BJ (cell line): ENCODE data around the gene SEPHS1. TPM values are rescaled to one million over a fixed set of nuclear protein-coding genes. Genes with fewer than 3 reads are reported as not detected.
A peak's percentile ranks its signal among the peaks of the same experiment; 100 is the strongest.

Experiments used
- CTCF ChIA-PET: fragments of 350-600 bp; formaldehyde crosslinking; extraction: SDS; loops from one replicate; lab custom pipeline; 2021; ENCODE audit warnings: antibody characterized with exemption, inconsistent platforms; lab: Yijun Ruan, JAX
- POLR2A ChIA-PET: fragments of 300-600 bp; sonication (Branson Sonifier 250); formaldehyde crosslinking; extraction: SDS; loops from one replicate; lab custom pipeline; 2021; ENCODE audit warnings: antibody characterized with exemption; lab: Charles Lee
- DNase-seq: peaks from one replicate; pipeline ENCODE4 v3.0.0-alpha.2; 2011; ENCODE audit warnings: low read depth
- H3K27me3 ChIP-seq: 2 replicates; pipeline ENCODE4 v1.6.0; 2011; ENCODE audit warnings: low read length; ENCODE audit not compliant: control insufficient read depth, insufficient read depth
- H3K36me3 ChIP-seq: 2 replicates; pipeline ENCODE4 v1.5.1; 2011; ENCODE audit warnings: low read length; ENCODE audit not compliant: control insufficient read depth, insufficient read depth
- H3K4me3 ChIP-seq: 2 replicates; pipeline ENCODE4 v1.5.1; 2011; ENCODE audit warnings: low read depth, mild to moderate bottlenecking, control low read depth, low read length
- CTCF ChIP-seq: IDR thresholded peaks from 2 replicates; pipeline ENCODE4 v1.5.1; 2011; ENCODE audit warnings: low read depth, mild to moderate bottlenecking, control low read depth, inconsistent platforms, low read length, moderate library complexity; ENCODE audit not compliant: insufficient read depth
- polyA minus RNA-seq: library from RNA; depleted of rRNA, polyadenylated mRNA; stranded (reverse); fragments of >200 nt; gene quantifications from 2 replicates; pipeline ENCODE4 v1.2.3, GENCODE V29; 2011; rRNA and poly(A)+ RNA removed
- polyA plus RNA-seq: library from polyadenylated mRNA; depleted of rRNA; stranded (reverse); fragments of >200 nt; gene quantifications from 2 replicates; pipeline ENCODE4 v1.2.3, GENCODE V29; 2011; rRNA removed

Gene SEPHS1
- polyA plus RNA-seq (41.9 and 60.6 TPM in 2 replicates), polyA minus RNA-seq (18.1 and 22.1 TPM in 2 replicates)

- Histone ChIP-seq H3K27me3 (peaks cover 14% of the 10 kb centered on the region), H3K36me3 (no peaks in the 10 kb centered on the region), H3K4me3 (peak within 1 kb of the TSS; percentile 67)
- ChIA-PET POLR2A (no interaction called here), CTCF (interaction anchor here (0.8 kb wide), 1 partner anchor 24 kb away, joined by 3 read pairs; no protein-coding TSS in a partner anchor)
- no peak for TF ChIP-seq CTCF
- DNase-seq = no peak
These were observed at the start of gene SEPHS1 for GRCh38 chr10:13348216-13349017. SEPHS1 (minus strand) TSS chr10:13348293; CDS start chr10:13344950, 3,343 bp downstream.

GRCh38 chr10:13397052-13397451, 49.0 kb upstream of the SEPHS1 start:
- POLR2A ChIA-PET = no interaction called here
- CTCF ChIA-PET = no interaction called here

GRCh38 chr10:13396369-13396768, 48.3 kb upstream of the SEPHS1 start:
- TF ChIP-seq CTCF = no peak
- no peaks in the 10 kb centered on the region for H3K36me3 ChIP-seq
- DNase-seq = no peak
- no peak overlapping the region for H3K4me3 ChIP-seq
- ChIA-PET CTCF (interaction anchor here (0.7 to 0.9 kb wide), 3 partner anchors 44 to 435 kb away, joined by 3 read pairs; no protein-coding TSS in a partner anchor), POLR2A (no interaction called here)
- H3K27me3 ChIP-seq = peaks cover 2% of the 10 kb centered on the region; the same call in 1 of the 2 replicates

More at GRCh38 chr10:13397052-13397451, 49.0 kb upstream of the SEPHS1 start:
- peaks cover 2% of the 10 kb centered on the region; the same call in 1 of the 2 replicates for H3K27me3 ChIP-seq
- TF ChIP-seq CTCF = no peak
- H3K36me3 ChIP-seq = no peaks in the 10 kb centered on the region
- no peak overlapping the region for H3K4me3 ChIP-seq
- DNase-seq = no peak

- no peaks in the 10 kb centered on the region for H3K36me3 ChIP-seq
- ChIA-PET POLR2A (no interaction called here), CTCF (interaction anchor here (0.9 kb wide), 1 partner anchor 436 kb away, joined by 3 read pairs; no protein-coding TSS in a partner anchor)
- peaks cover 5% of the 10 kb centered on the region; the same call in 1 of the 2 replicates for H3K27me3 ChIP-seq
- H3K4me3 ChIP-seq = no peak overlapping the region
- TF ChIP-seq CTCF = no peak
- no peak for DNase-seq
These were observed 47.4 kb upstream of the SEPHS1 start for GRCh38 chr10:13395540-13395939.

- TF ChIP-seq CTCF = no peak
- POLR2A ChIA-PET = no interaction called here
- no peak for DNase-seq
- no peak overlapping the region for H3K4me3 ChIP-seq
- H3K36me3 ChIP-seq = no peaks in the 10 kb centered on the region
- CTCF ChIA-PET = interaction anchor here (1.4 kb wide), 1 partner anchor 22 kb away, joined by 4 read pairs; no protein-coding TSS in a partner anchor
- peaks cover 6% of the 10 kb centered on the region; the same call in 1 of the 2 replicates for H3K27me3 ChIP-seq
These were observed 45.5 kb upstream of the SEPHS1 start for GRCh38 chr10:13393640-13394039.
